HG02981 (cell line): ENCODE measurements around the gene TOP2A.
A peak's percentile ranks its signal among the peaks of the same experiment; 100 is the strongest.
"Not testable (repeated sequence)": the region's sequence is repeated elsewhere in the genome, so short reads cannot be mapped to it uniquely, and the experiment has no call there.

Experiments
- ATAC-seq: cut with Tn5 transposase; IDR thresholded peaks from one replicate; pipeline ENCODE4 v1.9.1; 2021; ENCODE audit warnings: mild to moderate bottlenecking, moderate library complexity; ENCODE audit not compliant: unreplicated experiment

Gene TOP2A

DNA sequence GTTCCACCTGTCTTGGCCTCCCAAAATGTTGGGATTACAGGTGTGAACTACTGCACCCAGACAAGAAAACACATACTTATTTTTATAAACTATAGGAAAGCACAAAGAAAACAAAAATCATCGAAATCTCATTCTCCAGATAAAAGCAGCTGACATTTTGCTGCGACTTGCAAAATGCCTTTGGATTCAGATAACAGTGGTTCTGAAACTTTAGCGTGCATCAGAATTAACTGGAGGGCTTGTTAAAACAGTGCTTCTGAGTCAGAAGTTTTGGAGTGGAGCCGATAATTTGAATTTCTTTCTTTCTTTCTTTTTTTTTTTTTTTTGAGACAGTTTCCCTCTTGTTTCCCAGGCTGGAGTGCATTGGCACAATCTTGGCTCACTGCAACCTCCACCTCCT lies 35.4 kb downstream of the TOP2A start:
- ATAC-seq: no peak

- ATAC-seq: no peak
Observed at GRCh38 chr17:40378966-40379365, 38.7 kb downstream of the TOP2A start.

DNA sequence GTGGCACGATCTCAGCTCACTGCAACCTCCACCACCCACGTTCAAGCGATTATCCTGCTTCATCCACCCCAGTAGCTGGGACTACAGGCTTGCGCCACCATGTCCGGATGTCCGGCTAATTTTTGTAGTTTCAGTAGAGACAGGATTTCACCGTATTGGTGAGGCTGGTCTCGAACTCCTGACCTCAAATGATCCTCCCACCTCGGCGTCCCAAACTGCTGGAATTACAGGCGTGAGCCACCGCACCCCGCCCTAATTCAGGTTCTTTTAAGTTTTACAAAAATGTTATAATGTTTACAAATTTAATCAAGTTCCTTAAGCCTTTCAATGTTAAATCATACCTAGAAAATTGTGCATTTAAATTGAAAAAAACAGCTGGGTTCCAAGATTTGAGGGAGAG lies 39.9 kb downstream of the TOP2A start:
- ATAC-seq: no peak

DNA sequence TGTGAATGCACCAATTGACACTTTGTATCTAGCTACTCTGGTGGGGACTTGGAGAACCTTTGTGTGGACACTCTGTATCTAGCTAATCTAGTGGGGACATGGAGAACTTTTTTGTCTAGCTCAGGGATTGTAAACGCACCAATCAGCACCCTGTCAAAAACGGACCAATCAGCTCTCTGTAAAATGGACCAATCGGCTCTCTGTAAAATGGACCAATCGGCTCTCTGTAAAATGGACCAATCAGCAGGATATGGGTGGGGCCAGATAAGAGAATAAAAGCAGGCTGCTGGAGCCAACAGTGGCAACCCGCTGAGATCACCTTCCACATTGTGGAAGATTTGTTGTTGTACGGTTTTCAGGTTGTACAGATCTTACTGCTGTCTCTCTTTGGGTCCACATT lies 41.2 kb downstream of the TOP2A start:
- not testable (repeated sequence) for ATAC-seq

GRCh38 chr17:40375786-40376185 lies 41.9 kb downstream of the TOP2A start:
- not testable (repeated sequence) for ATAC-seq

GRCh38 chr17:40374821-40375498 lies 42.7 kb downstream of the TOP2A start:
- no peak for ATAC-seq

DNA sequence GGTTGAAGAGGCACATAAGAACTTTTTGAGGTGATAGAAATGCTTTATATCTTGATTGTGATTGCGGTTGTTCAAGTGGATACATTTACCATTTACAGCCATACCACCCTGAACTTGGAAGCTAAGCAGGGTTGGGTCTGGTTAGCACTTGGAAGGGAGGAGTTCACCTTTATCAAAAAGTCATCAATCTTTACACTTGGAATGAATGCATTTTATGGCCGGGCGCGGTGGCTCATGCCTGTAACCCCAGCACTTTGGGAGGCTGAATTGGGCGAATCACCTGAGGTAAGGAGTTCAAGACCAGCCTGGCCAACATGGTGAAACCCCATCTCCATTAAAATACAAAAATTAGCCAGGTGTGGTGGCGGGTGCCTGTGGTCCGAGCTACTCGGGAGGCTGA lies 43.7 kb downstream of the TOP2A start:
- ATAC-seq: no peak

- no peak for ATAC-seq
Observed at GRCh38 chr17:40373324-40373723, 44.4 kb downstream of the TOP2A start.

DNA sequence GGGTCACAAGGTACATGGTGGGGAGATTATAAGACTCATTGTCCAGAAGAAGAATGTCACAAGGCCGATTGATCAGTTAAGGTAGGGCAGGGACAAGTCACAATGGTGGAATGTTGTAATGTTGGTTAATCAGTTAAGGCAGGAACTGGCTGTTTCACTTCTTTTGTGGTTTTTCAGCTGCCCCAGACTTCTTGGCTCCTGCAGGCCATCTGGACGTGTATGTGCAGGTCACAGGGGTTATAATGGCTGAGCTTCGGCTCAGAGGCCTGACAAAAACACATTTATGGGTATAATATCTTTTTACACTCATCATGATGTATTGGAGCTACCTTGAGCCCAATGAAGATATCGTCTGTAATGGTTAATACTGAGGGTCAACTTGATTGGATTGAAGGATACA lies 45.1 kb downstream of the TOP2A start:
- not testable (repeated sequence) for ATAC-seq

GRCh38 chr17:40372031-40372430 lies 45.7 kb downstream of the TOP2A start:
- no peak for ATAC-seq

DNA sequence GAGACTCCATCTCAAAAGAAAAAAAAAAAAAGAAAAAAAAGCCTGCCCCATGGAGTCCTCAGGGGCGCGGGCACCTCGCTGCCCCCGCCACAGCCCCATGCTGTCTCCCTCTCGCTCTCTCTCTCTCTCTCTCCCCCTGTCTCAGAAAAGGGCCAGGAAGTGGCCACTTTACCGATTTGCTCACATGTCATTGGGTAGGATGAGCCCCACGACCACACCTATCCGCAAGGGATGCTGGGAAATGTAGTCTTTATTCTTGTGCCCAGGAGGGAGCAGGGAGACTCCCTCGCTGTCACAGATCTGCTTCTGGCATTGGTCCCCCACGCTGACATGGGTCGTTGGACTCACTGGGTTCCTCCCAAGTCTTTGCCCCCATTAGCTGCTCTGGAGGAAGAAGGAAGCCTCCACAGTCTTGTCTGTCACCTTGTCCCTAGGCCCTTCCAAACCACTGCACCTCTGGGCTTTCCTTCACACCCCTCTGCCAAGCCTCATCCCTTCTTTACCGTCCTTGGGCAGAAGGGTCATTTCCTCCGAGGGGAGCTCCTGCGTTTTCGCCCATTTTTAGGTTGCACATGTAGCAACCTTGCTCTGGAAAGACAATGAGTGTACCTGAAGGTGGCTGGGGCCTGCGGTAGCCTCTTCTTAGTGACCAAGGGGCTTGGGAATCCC lies 46.3 kb downstream of the TOP2A start:
- ATAC-seq: no peak

DNA sequence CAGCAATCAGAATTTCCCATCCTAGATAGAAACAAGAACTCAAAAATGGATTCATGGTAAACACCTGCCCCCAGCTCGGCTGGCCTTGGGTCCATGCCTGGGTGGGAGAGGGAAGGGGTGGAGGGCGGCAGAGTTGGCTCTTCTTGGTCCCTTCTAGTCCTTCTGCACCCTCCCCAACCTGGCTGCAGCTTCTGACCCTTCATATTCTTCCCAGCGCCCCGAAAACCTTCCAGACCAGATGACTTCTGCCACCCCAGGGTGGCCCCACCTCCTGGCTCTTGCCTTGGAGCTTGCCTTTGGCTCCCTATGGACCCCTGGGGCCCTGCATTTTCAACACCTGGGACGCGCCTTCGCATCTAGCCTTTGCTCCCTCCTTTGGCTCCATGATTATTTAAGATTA lies 47.8 kb downstream of the TOP2A start:
- no peak for ATAC-seq

DNA sequence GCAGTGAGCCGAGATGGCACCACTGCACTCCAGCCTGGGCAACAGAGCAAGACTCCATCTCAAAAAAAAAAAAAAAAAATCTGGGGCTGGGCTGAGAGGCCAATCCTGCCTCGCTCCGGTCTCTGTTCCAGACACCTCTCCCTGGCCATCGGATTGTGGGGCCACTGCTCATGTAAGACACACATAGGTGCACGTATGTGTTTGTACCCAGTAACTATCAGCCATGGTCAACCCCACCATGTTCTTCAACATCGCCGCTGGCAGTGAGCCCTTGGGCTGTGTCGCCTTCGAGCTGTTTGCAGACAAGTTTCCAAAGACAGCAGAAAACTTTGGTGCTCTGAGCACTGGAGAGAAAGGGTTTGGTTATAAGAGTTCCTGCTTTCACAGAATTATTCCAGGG lies 50.0 kb downstream of the TOP2A start:
- not testable (repeated sequence) for ATAC-seq

DNA sequence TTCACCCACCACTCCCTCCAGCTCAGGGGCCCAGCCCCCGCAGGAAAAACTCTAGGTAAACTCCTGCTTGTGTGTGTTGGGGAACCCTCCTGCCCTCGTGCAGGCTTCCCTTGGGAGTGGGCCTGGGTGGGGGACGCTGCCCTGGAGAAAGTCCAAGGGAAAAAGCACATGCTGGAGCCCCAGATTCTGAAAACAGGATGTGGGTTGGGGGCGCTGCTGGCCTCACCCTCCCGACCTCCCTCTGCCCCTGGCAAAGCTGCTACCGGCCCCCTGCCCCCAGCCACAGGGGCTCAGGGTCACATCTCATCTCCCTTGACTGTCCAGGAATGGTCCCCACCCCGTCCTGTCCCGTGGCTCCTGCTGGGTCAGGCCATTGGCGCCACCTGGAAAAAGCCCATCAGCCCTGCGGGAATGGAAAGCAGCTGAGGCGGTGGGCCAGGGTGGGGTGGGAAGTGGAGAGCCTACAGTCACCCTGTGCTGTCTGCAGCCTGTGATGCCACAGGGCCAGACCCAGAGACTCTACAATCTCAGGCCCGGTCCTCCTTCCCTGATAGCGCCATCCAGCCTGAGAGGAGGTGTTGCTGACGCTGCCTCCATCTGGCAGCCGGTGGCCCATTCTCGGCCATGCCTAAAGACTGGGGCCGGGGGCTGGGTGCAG lies 50.7 kb downstream of the TOP2A start:
- no peak for ATAC-seq

- no peak for ATAC-seq
Observed at GRCh38 chr17:40366076-40366860, 51.4 kb downstream of the TOP2A start.

DNA sequence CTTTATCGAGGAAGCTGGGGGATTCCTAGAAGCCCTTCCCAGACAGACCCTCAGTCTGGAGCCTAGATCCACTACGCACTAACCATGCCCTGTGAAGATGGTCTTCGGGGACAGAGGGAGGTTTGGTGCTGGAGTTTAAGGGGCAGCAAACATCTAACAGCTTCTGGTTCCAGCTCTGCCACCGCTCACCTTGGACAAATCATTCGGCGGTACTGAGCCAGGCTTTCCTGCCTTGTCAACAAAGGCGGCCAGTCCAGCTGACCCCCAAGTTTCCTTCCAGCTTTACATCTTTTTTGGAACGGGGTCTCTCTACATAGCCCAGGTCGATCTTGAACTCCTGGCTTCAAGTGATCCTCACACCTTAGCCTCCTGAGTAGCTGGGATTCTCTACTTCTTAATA lies 52.8 kb downstream of the TOP2A start:
- no peak for ATAC-seq

DNA sequence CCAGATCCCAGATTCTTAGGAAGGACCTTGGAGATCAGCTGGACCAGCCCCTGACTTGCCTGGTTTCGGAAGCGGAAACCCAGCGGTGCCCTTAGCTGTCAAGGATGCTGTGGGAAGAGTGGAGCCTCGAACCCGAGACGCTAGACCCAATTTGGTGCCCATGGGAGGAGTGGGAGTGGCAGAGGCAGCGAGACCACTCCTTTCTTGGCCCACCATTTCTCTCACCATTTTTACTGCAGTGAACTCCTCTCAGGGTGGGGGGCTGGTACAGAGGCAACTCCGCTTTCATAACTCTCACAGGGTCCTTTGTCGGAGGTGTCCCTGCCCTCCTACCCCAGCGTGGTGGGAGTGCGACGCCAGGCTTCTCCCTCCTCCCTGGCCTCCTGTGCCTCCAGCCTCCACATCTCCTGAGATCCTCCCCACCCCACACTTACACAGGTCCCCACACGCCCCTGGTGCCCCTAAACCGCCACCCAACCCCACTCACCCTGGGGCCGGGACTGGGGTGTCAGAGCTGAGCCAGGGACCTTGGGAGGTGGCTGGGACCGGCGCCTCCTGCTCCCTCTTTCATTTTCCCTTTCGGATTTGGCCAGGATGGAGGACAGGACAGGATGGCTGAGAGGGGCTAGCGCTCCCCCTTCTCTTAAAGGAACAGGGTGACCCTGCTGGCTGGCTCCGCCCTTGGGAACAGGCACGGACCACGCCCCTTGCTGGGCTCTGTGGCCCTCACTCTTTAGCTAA lies 53.4 kb downstream of the TOP2A start, which contains the start of gene GJD3:
Gene GJD3, minus strand, starts transcription at position 617 of the 741 bp plus-strand sequence. CDS start 922 bp downstream, outside the sequence.
- ATAC-seq: no peak

- no peak for ATAC-seq
Observed at GRCh38 chr17:40363111-40363827, 54.4 kb downstream of the TOP2A start.

DNA sequence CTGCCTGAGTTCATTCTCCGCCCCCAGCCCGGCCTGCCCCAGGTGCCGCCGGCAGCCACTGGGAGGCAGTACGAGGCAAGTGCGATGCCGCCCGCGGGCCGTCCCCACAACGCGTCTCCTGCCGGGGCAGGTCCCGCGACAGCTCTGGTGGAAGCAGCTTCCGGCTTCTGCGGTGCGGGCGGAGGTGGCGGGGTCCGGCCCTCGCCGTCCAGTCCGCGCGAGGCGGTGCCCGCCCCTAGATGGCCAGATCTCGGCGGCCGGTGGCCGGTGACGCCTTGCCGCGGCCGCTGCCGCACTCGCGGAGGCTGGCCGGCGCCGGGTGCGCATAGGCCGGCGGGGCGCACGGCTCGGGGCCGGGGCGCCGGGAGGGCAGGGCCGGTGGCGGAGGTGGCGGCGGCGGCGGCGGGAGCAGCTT lies 55.0 kb downstream of the TOP2A start:
- peak; percentile 57 for ATAC-seq
